ENCODE results near the gene DNA2. TPM values are rescaled to one million over a fixed set of nuclear protein-coding genes. Genes with fewer than 3 reads are reported as not detected.

The DNA2 gene
- total RNA-seq, 1 donor from 2014 or later: 1.4 TPM

GRCh38 chr10:68366600-68366999 is 105.2 kb downstream of the DNA2 start:
- no peaks in the 10 kb centered on the region for H3K27me3 ChIP-seq
- H3K4me3 ChIP-seq: no peak overlapping the region
- H3K36me3 ChIP-seq: peaks cover 43 to 47% of the 10 kb centered on the region in 2 donors
- no peaks in the 10 kb centered on the region for H3K4me1 ChIP-seq
- intact Hi-C loops (cut with DNase I): no loop called here
- DNase-seq (ENCODE audit: low spot score in 2 of 2): no peak
- TF ChIP-seq CTCF (IDR thresholded peaks at IDR 0.05): no peak
- H3K9me3 ChIP-seq: no peaks in the 10 kb centered on the region
- H3K27ac ChIP-seq: no peak overlapping the region

- Histone ChIP-seq H3K9me3 (no peaks in the 10 kb centered on the region), H3K36me3 (peaks cover 38 to 49% of the 10 kb centered on the region in 2 donors), H3K27ac (no peak overlapping the region), H3K4me1 (no peaks in the 10 kb centered on the region), H3K4me3 (no peak overlapping the region), H3K27me3 (no peaks in the 10 kb centered on the region)
- intact Hi-C loops (cut with DNase I): no loop called here
- no peak for TF ChIP-seq CTCF (IDR thresholded peaks at IDR 0.05)
- no peak for DNase-seq (ENCODE audit: low spot score in 2 of 2)
Measured at GRCh38 chr10:68365611-68366010, 106.2 kb downstream of the DNA2 start.

GRCh38 chr10:68364101-68364886 is 107.5 kb downstream of the DNA2 start:
- no peaks in the 10 kb centered on the region for H3K9me3 ChIP-seq
- TF ChIP-seq CTCF (IDR thresholded peaks at IDR 0.05): no peak
- no peak for DNase-seq (ENCODE audit: low spot score in 2 of 2)
- no peaks in the 10 kb centered on the region for H3K27me3 ChIP-seq
- no peaks in the 10 kb centered on the region for H3K4me1 ChIP-seq
- H3K36me3 ChIP-seq: peaks cover 31 to 48% of the 10 kb centered on the region in 2 donors
- intact Hi-C loops (cut with DNase I): no loop called here
- H3K27ac ChIP-seq: no peak overlapping the region
- H3K4me3 ChIP-seq: no peak overlapping the region

Other genes with a start within 250 kb of the DNA2 start
- not detected for gene ATOH7, start 239.9 kb downstream of the DNA2 start, total RNA-seq
- gene HNRNPH3, start 139.9 kb downstream of the DNA2 start, total RNA-seq: 12.6 TPM
- 0.32 TPM for gene PBLD, start 139.0 kb downstream of the DNA2 start, total RNA-seq
- gene RUFY2, start 64.7 kb downstream of the DNA2 start, total RNA-seq: 7.5 TPM
- gene SLC25A16, start 55.5 kb upstream of the DNA2 start, total RNA-seq: 9.5 TPM
- gene TET1, start 88.4 kb upstream of the DNA2 start, total RNA-seq: 3.9 TPM
- 9.5 TPM for gene CCAR1, start 249.3 kb upstream of the DNA2 start, total RNA-seq

Data from ascending aorta (tissue), 2 donors.